HEK293 (cell line): ENCODE data around the gene TAF1B.
A peak's percentile ranks its signal among the peaks of the same experiment; 100 is the strongest.

ENCODE experiments used
- CTCF ChIA-PET: fragments of 350-600 bp; formaldehyde crosslinking; extraction: SDS; loops from one replicate; lab custom pipeline; 2021; ENCODE audit warnings: antibody characterized with exemption; lab: Yijun Ruan, JAX
- POLR2A ChIA-PET: fragments of 300-600 bp; formaldehyde crosslinking; extraction: SDS; loops from one replicate; lab custom pipeline; 2020; ENCODE audit warnings: antibody characterized with exemption, inconsistent platforms; lab: Yijun Ruan, JAX
- H3K27ac ChIP-seq: fragments of 200-500 bp; sonication (Bioruptor generic); 2 replicates; pipeline ENCODE4 v1.5.1; 2014; ENCODE audit warnings: low read depth, low read length, control low read depth, inconsistent platforms; ENCODE audit errors: extremely low read depth
- H3K36me3 ChIP-seq, 2 experiments: fragments of 200-500 bp in 1 of 2; sonication (Bioruptor generic) in 1 of 2; 1 replicate in 1 of 2; 2 replicates in 1 of 2; pipeline ENCODE4 v1.5.1; 2014 to 2017; ENCODE audit warnings: inconsistent platforms in 2 of 2, low read length in 2 of 2; ENCODE audit not compliant: control insufficient read depth in 2 of 2, insufficient read depth in 1 of 2
- H3K4me1 ChIP-seq: fragments of 200-500 bp; sonication (Bioruptor generic); 2 replicates; pipeline ENCODE4 v1.5.1; 2014; ENCODE audit warnings: mild to moderate bottlenecking, low read length, inconsistent platforms; ENCODE audit not compliant: control insufficient read depth, insufficient read depth
- H3K4me3 ChIP-seq: 2 replicates; pipeline ENCODE4 v1.5.1; 2011; ENCODE audit warnings: low read depth, mild to moderate bottlenecking, control low read depth, low read length, moderate library complexity
- H3K9me3 ChIP-seq: fragments of 200-500 bp; sonication (Bioruptor generic); 2 replicates; pipeline ENCODE4 v1.5.1; 2014; ENCODE audit warnings: low read depth, low read length, inconsistent platforms; ENCODE audit not compliant: control insufficient read depth, insufficient read depth
- GFI1B ChIP-seq: fragments of 450-650 bp; formaldehyde crosslinking; IDR thresholded peaks from 2 replicates; pipeline ENCODE4 v1.5.1; 2016; ENCODE audit warnings: missing biosample characterization, missing genetic modification characterization
- GLI4 ChIP-seq: fragments of 450-650 bp; formaldehyde crosslinking; IDR thresholded peaks from 2 replicates; pipeline ENCODE4 v1.5.1; 2016; ENCODE audit warnings: missing biosample characterization, missing genetic modification characterization
- HIC1 ChIP-seq: fragments of 450-650 bp; formaldehyde crosslinking; IDR thresholded peaks from 2 replicates; pipeline ENCODE4 v1.5.1; 2016; ENCODE audit warnings: missing biosample characterization, missing genetic modification characterization
- KLF10 ChIP-seq: fragments of 450-650 bp; IDR thresholded peaks from 2 replicates; pipeline ENCODE4 v1.5.1; 2018; ENCODE audit warnings: missing biosample characterization, mild to moderate bottlenecking, missing genetic modification characterization
- KLF16 ChIP-seq: fragments of 450-650 bp; formaldehyde crosslinking; IDR thresholded peaks from 2 replicates; pipeline ENCODE4 v1.5.1; 2017; ENCODE audit warnings: missing biosample characterization, missing genetic modification characterization
- PRDM4 ChIP-seq: fragments of 450-650 bp; formaldehyde crosslinking; IDR thresholded peaks from 2 replicates; pipeline ENCODE4 v1.5.1; 2017; ENCODE audit warnings: missing biosample characterization, missing genetic modification characterization
- SALL2 ChIP-seq: fragments of 450-650 bp; formaldehyde crosslinking; IDR thresholded peaks from 2 replicates; pipeline ENCODE4 v1.5.0; 2017; ENCODE audit warnings: missing biosample characterization, mild to moderate bottlenecking, missing genetic modification characterization, borderline replicate concordance
- SETDB1 ChIP-seq: IDR thresholded peaks from one replicate; pipeline ENCODE4 v1.6.1; 2017; ENCODE audit warnings: mild to moderate bottlenecking, low read length, moderate library complexity, mixed read lengths; ENCODE audit not compliant: insufficient read length
- SP7 ChIP-seq: fragments of 450-650 bp; formaldehyde crosslinking; IDR thresholded peaks from 2 replicates; pipeline ENCODE4 v1.5.1; 2016; ENCODE audit warnings: missing biosample characterization, missing genetic modification characterization
- TCF7L2 ChIP-seq: IDR thresholded peaks from 2 replicates; pipeline ENCODE4 v1.6.1; 2011; ENCODE audit warnings: low read depth, mild to moderate bottlenecking, inconsistent platforms, low read length, moderate library complexity, borderline replicate concordance
- WT1 ChIP-seq: fragments of 450-650 bp; formaldehyde crosslinking; IDR thresholded peaks from 2 replicates; pipeline ENCODE4 v1.5.1; 2016; ENCODE audit warnings: missing biosample characterization, missing genetic modification characterization
- YY2 ChIP-seq: fragments of 450-650 bp; formaldehyde crosslinking; IDR thresholded peaks from 2 replicates; pipeline ENCODE4 v1.5.1; 2016; ENCODE audit warnings: missing biosample characterization, missing genetic modification characterization
- ZBTB20 ChIP-seq: fragments of 450-650 bp; formaldehyde crosslinking; IDR thresholded peaks from 2 replicates; pipeline ENCODE4 v1.5.1; 2016; ENCODE audit warnings: missing biosample characterization, missing genetic modification characterization
- ZBTB21 ChIP-seq: fragments of 450-650 bp; formaldehyde crosslinking; IDR thresholded peaks from 2 replicates; pipeline ENCODE4 v1.5.1; 2017; ENCODE audit warnings: missing biosample characterization, missing genetic modification characterization
- ZFHX2 ChIP-seq: fragments of 450-650 bp; formaldehyde crosslinking; conservative IDR thresholded peaks from 2 replicates; pipeline ENCODE4 v1.5.1; 2016; ENCODE audit warnings: missing biosample characterization, missing genetic modification characterization
- ZNF114 ChIP-seq: fragments of 450-650 bp; formaldehyde crosslinking; IDR thresholded peaks from 2 replicates; pipeline ENCODE4 v1.5.0; 2017; ENCODE audit warnings: missing biosample characterization, missing genetic modification characterization
- ZNF23 ChIP-seq: fragments of 450-650 bp; formaldehyde crosslinking; IDR thresholded peaks from 2 replicates; pipeline ENCODE4 v1.5.1; 2016; ENCODE audit warnings: missing biosample characterization, missing genetic modification characterization, borderline replicate concordance
- ZNF311 ChIP-seq: fragments of 450-650 bp; formaldehyde crosslinking; IDR thresholded peaks from 2 replicates; pipeline ENCODE4 v1.5.1; 2017; ENCODE audit warnings: missing biosample characterization, missing genetic modification characterization, borderline replicate concordance
- ZNF324 ChIP-seq: fragments of 450-650 bp; formaldehyde crosslinking; IDR thresholded peaks from 2 replicates; pipeline ENCODE4 v1.5.1; 2016; ENCODE audit warnings: missing biosample characterization, missing genetic modification characterization
- ZNF394 ChIP-seq: fragments of 450-650 bp; formaldehyde crosslinking; IDR thresholded peaks from 2 replicates; pipeline ENCODE4 v1.5.1; 2016; ENCODE audit warnings: missing biosample characterization, missing genetic modification characterization, mild to moderate bottlenecking, moderate library complexity, borderline replicate concordance
- ZNF423 ChIP-seq: fragments of 450-650 bp; formaldehyde crosslinking; IDR thresholded peaks from 2 replicates; pipeline ENCODE4 v1.5.1; 2016; ENCODE audit warnings: missing biosample characterization, missing genetic modification characterization
- ZNF426 ChIP-seq: fragments of 450-650 bp; formaldehyde crosslinking; IDR thresholded peaks from 2 replicates; pipeline ENCODE4 v1.5.1; 2017; ENCODE audit warnings: missing biosample characterization, missing genetic modification characterization, mild to moderate bottlenecking, inconsistent platforms, moderate library complexity
- ZNF433 ChIP-seq: fragments of 450-650 bp; formaldehyde crosslinking; IDR thresholded peaks from 2 replicates; pipeline ENCODE4 v1.5.1; 2016; ENCODE audit warnings: missing biosample characterization, missing genetic modification characterization, low read depth
- ZNF514 ChIP-seq: fragments of 450-650 bp; formaldehyde crosslinking; IDR thresholded peaks from 2 replicates; pipeline ENCODE4 v1.5.1; 2016; ENCODE audit warnings: missing biosample characterization, missing genetic modification characterization
- ZNF560 ChIP-seq: fragments of 450-650 bp; formaldehyde crosslinking; IDR thresholded peaks from 2 replicates; pipeline ENCODE4 v1.5.1; 2017; ENCODE audit warnings: missing biosample characterization, missing genetic modification characterization, borderline replicate concordance
- ZNF561 ChIP-seq: fragments of 450-650 bp; IDR thresholded peaks from 2 replicates; pipeline ENCODE4 v1.5.1; 2018; ENCODE audit warnings: missing biosample characterization, missing genetic modification characterization, borderline replicate concordance
- ZNF596 ChIP-seq: fragments of 450-650 bp; IDR thresholded peaks from 2 replicates; pipeline ENCODE4 v1.5.0; 2018; ENCODE audit warnings: missing biosample characterization, mild to moderate bottlenecking, missing genetic modification characterization, moderate library complexity
- ZNF623 ChIP-seq: fragments of 450-650 bp; formaldehyde crosslinking; IDR thresholded peaks from 2 replicates; pipeline ENCODE4 v1.5.1; 2016; ENCODE audit warnings: missing biosample characterization, missing genetic modification characterization
- ZNF776 ChIP-seq: fragments of 450-650 bp; formaldehyde crosslinking; IDR thresholded peaks from 2 replicates; pipeline ENCODE4 v1.5.0; 2017; ENCODE audit warnings: missing biosample characterization, missing genetic modification characterization, borderline replicate concordance
- ZNF830 ChIP-seq: fragments of 450-650 bp; IDR thresholded peaks from 2 replicates; pipeline ENCODE4 v1.5.0; 2018; ENCODE audit warnings: missing biosample characterization, missing genetic modification characterization, low read depth, mild to moderate bottlenecking, moderate library complexity
- ZSCAN16 ChIP-seq: fragments of 450-650 bp; formaldehyde crosslinking; IDR thresholded peaks from 2 replicates; pipeline ENCODE4 v1.5.1; 2016; ENCODE audit warnings: missing biosample characterization, missing genetic modification characterization
- ZSCAN23 ChIP-seq: fragments of 450-650 bp; formaldehyde crosslinking; IDR thresholded peaks from 2 replicates; pipeline ENCODE4 v1.5.1; 2016; ENCODE audit warnings: missing biosample characterization, missing genetic modification characterization

The TAF1B gene

GRCh38 chr2:9971890-9972289, 128.6 kb downstream of the TAF1B start:
- peaks cover 17% of the 10 kb centered on the region for H3K4me1 ChIP-seq
- H3K9me3 ChIP-seq, result no peaks in the 10 kb centered on the region
- no peak overlapping the region for H3K4me3 ChIP-seq
- no peak overlapping the region for H3K27ac ChIP-seq
- H3K36me3 ChIP-seq, result peaks cover 6 to 19% of the 10 kb centered on the region in 2 experiments
- POLR2A ChIA-PET, result interaction anchor here (1.8 kb wide), 2 partner anchors 12 to 128 kb away, joined by 4 to 8 read pairs; partner anchors contain the start of gene TAF1B
- CTCF ChIA-PET, result interaction anchor here (0.6 to 1.9 kb wide), 6 partner anchors 10 to 653 kb away, joined by 3 to 15 read pairs (median 4); no protein-coding TSS in a partner anchor
- TF ChIP-seq SP7 (tag by site-specific recombination) (no peak), SETDB1 (no peak), YY2 (no peak), KLF10 (tag by site-specific recombination) (no peak), ZNF514 (tag by site-specific recombination) (no peak), SALL2 (tag by site-specific recombination) (no peak), ZSCAN23 (tag by site-specific recombination) (no peak), ZNF830 (tag by site-specific recombination) (no peak), TCF7L2 (no peak), ZSCAN16 (tag by site-specific recombination) (no peak), ZNF776 (tag by site-specific recombination) (no peak), ZNF596 (tag by site-specific recombination) (no peak), ZBTB21 (tag by site-specific recombination) (no peak), ZNF426 (tag by site-specific recombination) (no peak), ZNF423 (tag by site-specific recombination) (no peak), ZNF561 (tag by site-specific recombination) (no peak), GLI4 (tag by site-specific recombination) (no peak), ZNF433 (tag by site-specific recombination) (no peak), GFI1B (tag by site-specific recombination) (no peak), PRDM4 (tag by site-specific recombination) (no peak)

DNA sequence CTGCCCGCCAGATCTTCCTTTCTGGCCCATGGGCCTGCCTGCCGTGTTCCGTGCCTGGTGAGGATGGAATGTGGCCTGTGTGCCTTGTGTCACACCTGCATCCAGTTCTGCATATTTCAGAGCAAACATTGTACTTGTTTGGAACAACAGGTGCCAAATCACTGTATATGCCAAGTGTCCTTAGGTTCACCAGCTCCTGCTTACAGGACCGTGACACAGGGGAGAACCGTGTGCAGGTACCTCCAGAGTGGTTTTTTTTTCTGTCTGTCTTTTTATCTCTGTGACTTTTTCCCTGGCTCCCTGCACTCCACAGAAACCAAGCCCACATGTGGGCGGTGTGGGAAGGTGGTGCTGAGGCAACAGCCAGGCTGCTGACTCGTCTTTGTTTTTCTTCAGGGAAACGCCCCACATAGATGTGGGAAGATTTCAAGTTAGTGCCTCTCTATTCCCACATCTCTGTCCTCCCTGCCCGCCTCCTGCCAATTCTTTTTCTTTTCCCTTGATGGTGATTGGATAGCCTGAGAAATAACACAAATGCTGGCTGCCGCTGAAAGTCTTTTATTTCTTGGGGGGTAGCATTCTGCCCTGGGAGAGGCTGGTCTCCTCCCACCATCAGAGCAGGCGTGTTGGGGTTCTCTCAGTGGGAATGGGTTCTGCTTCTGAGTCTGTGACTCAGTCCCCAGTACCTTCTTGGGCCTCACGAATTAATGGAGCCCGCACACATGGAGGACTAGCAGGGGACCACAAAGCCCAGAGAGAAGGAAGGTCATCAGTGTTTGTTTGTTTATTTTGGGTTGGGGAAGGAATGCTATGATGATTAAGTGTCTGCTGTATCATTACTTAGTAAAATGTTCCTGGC, 129.6 kb downstream of the TAF1B start:
- Histone ChIP-seq H3K4me3 (no peak overlapping the region), H3K27ac (no peak overlapping the region), H3K9me3 (no peaks in the 10 kb centered on the region), H3K36me3 (peaks cover 10 to 21% of the 10 kb centered on the region in 2 experiments), H3K4me1 (peaks cover 17% of the 10 kb centered on the region)
- ChIA-PET POLR2A (interaction anchor here (1.8 kb wide), 2 partner anchors 11 to 129 kb away, joined by 4 to 8 read pairs; partner anchors contain the start of gene TAF1B), CTCF (interaction anchor here (0.7 to 2.0 kb wide), 6 partner anchors 9 to 151 kb away, joined by 3 to 15 read pairs (median 6); no protein-coding TSS in a partner anchor)
- TF ChIP-seq ZFHX2 (tag by site-specific recombination) (peak; percentile 94), KLF16 (no peak), WT1 (no peak), ZNF830 (tag by site-specific recombination) (no peak), ZNF114 (tag by site-specific recombination) (no peak), ZBTB20 (no peak), ZNF311 (no peak), HIC1 (tag by site-specific recombination) (no peak), ZNF23 (tag by site-specific recombination) (no peak), ZNF623 (tag by site-specific recombination) (no peak), ZNF394 (tag by site-specific recombination) (no peak), ZNF324 (tag by site-specific recombination) (no peak), KLF10 (tag by site-specific recombination) (no peak), ZNF560 (tag by site-specific recombination) (no peak)
